Posterior vena cava (tissue), 2 donors: ENCODE results near the gene TRPM7. TPM values are rescaled to one million over a fixed set of nuclear protein-coding genes. Genes with fewer than 3 reads are reported as not detected.
"Not testable (repeated sequence)": the region's sequence is repeated elsewhere in the genome, so short reads cannot be mapped to it uniquely, and the experiment has no call there.

Experiments
- DNase-seq: peaks from one replicate; pipeline ENCODE4 v3.0.0-alpha.2; 2020; ENCODE audit warnings: low spot score
- intact Hi-C, 2 donors: fragments of 100-400 bp; cut with DNase I; formaldehyde crosslinking; loops; one replicate each; pipeline versions ENCODE4 v1.14.1 to v1.14.2; 2022 to 2023
- total RNA-seq, 2 donors: library from RNA; stranded (reverse); fragmentation: NEBNext Ultra II Directional; extraction: Animal tissue kit (Norgen Biotek cat#: 25700); gene quantifications; one replicate each; pipeline ENCODE4 v1.2.1, GENCODE V29; 2021
- donor health status: DM: yes; HTN: yes; CAD: no.
- donor health status: DM: yes; HTN: yes; CAD: no.

The TRPM7 gene
- total RNA-seq, 2 donors from 2014 or later: 37.1 to 47.8 TPM

GRCh38 chr15:50670115-50670514 is 16.5 kb downstream of the TRPM7 start:
- no peak for DNase-seq
- intact Hi-C loops: loop anchor here in 1 of 2 donors (10.0 kb wide), 1 partner anchor 235 kb away; the partner anchor contains the start of gene AP4E1

- intact Hi-C loops: loop anchor here in 1 of 2 donors (10.0 kb wide), 1 partner anchor 235 kb away; the partner anchor contains the start of gene AP4E1
- DNase-seq: no peak
Measured at GRCh38 chr15:50669611-50670010, 17.0 kb downstream of the TRPM7 start.

- intact Hi-C loops: no loop called here
- DNase-seq: no peak
Measured at GRCh38 chr15:50665938-50666337, 20.7 kb downstream of the TRPM7 start.

- intact Hi-C loops: no loop called here
- no peak for DNase-seq
Measured at GRCh38 chr15:50655555-50655954, 31.0 kb downstream of the TRPM7 start.

DNA sequence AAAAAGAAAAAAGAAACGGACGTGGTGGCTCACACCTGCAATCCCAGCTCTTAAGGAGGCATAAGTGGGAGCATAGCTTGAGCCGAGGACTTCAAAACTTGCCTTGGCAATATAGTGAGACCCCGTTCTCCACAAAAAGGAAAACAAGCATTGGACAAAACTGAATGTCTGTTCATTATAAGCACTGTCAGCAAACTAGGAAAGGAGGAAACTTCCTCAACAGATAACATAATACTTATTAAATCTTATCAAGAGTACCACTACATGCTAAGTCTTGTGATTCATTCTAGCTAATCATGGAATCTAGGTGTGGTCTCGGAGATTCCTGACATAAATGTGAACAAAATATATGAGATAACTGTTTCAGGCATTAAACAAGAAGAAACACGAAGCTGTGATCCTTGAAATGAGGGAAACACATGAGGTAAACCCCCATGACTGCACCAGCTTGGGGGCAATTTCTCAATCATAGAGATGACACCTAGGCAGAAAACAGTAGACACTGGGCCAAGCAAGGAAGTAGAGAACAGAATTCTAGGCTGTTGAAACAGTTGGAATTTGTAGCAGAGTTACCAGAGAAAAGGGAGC is 33.3 kb downstream of the TRPM7 start:
- intact Hi-C loops: no loop called here
- no peak for DNase-seq

GRCh38 chr15:50652671-50653070 is 33.9 kb downstream of the TRPM7 start:
- intact Hi-C loops: no loop called here
- no peak for DNase-seq

DNA sequence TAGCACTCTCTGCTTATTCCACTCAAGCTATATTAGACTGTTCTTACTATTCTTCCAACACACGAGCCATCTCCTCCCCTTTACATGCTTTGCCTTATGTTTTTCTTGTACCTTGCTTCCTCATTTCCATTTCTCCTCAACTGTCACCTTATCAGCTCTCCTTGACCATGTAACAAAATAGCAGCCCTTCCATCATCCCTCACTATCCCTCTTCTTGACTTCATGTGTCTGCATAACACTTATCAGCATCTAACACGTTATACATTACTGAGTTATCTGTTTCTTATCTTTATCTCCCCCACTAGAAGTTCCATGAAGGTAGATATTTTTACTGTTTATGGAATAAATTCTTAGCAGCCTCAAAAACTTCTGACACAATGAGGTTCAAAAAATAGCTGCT is 45.3 kb downstream of the TRPM7 start:
- no peak for DNase-seq
- intact Hi-C loops: no loop called here

DNA sequence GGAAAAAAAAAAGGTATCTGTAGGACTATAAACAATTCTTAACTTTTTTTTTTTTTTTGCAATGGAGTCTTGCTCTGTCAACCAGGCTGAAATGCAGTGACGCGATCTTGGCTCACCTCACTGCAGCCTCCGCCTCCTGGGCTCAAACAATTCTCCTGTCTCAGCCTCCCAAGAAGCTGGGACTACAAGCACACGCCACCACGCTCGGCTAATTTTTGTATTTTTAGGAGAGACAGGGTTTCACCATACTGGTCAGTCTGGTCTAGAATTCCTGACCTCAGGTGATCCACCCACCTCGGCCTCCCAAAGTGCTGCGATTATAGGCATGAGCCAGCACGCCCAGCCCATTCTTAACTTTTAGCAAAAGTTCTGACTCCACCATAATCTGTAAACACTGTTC is 50.5 kb downstream of the TRPM7 start:
- intact Hi-C loops: no loop called here

GRCh38 chr15:50633653-50634052 is 52.9 kb downstream of the TRPM7 start:
- DNase-seq: no peak
- intact Hi-C loops: no loop called here

More for the DNA sequence above, 50.5 kb downstream of the TRPM7 start:
- no peak for DNase-seq

DNA sequence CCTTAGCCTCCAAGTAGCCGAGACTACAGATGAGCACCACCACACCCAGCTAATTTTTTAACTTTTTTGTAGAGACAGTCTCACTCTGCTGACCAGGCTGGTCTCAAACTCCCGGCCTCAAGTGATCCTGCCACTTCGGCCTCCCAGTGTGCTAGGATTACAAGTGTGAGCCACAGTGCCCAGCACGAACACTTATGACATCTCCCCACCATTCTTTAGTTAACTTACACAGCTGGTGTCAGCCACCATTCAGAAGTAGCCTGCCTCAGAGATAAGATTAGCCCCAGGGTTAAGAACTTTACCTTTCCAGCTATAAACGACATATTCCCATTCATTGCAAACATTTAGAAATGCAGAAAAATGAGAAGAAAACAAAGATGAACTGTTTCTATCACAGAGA is 58.2 kb downstream of the TRPM7 start:
- no peak for DNase-seq
- intact Hi-C loops: no loop called here

- intact Hi-C loops: no loop called here
- no peak for DNase-seq
Measured at GRCh38 chr15:50627351-50628055, 59.1 kb downstream of the TRPM7 start.

- intact Hi-C loops: loop anchor here in 1 of 2 donors (5.0 kb wide), 1 partner anchor 277 kb away; no protein-coding TSS in a partner anchor
- DNase-seq: no peak
Measured at GRCh38 chr15:50624616-50625168, 61.9 kb downstream of the TRPM7 start.

- intact Hi-C loops: loop anchor here in 1 of 2 donors (5.0 kb wide), 1 partner anchor 275 kb away; no protein-coding TSS in a partner anchor
- DNase-seq: not testable (repeated sequence)
Measured at GRCh38 chr15:50622361-50622943, 64.1 kb downstream of the TRPM7 start.

DNA sequence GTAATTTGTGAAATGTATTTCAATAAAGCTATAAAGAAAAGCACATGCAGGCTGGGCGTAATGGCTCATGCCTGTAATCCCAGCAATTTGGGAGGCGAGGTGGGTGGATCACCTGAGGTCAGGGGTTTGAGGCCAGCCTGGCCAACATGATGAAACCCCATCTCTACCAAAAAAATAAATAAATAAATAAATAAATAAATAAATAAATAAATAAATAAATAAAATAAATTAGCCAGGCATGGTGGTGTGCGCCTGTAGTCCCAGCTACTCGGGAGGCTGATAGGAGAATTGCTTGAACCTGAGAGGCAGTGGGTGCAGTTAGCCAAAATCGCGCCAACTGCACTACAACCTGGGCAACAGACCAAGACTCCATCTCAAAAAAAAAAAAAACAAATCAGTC is 69.6 kb downstream of the TRPM7 start:
- DNase-seq, intact Hi-C loops: not testable (repeated sequence)

GRCh38 chr15:50616554-50616953 is 70.0 kb downstream of the TRPM7 start:
- DNase-seq, intact Hi-C loops: not testable (repeated sequence)

- no peak for DNase-seq
- intact Hi-C loops: no loop called here
Measured at GRCh38 chr15:50613600-50613999, 73.0 kb downstream of the TRPM7 start.

DNA sequence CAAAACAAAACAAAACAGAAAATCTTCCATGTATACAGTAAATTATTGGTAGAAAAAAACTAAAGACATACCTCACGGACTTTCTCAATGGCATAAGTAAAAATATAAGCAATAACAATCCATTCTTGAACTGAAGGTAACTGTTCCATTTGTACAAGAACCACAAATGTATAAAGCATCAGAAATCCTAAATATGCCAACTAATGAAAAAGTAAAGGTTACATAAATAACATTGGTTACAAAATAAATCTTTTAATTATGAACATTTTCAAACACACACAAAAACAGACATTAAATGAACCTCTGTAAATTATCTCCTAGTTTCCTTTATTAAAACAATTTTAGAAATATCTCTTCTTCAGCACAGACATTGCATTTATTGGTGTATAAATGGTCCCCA is 79.5 kb downstream of the TRPM7 start:
- intact Hi-C loops: no loop called here
- no peak for DNase-seq

DNA sequence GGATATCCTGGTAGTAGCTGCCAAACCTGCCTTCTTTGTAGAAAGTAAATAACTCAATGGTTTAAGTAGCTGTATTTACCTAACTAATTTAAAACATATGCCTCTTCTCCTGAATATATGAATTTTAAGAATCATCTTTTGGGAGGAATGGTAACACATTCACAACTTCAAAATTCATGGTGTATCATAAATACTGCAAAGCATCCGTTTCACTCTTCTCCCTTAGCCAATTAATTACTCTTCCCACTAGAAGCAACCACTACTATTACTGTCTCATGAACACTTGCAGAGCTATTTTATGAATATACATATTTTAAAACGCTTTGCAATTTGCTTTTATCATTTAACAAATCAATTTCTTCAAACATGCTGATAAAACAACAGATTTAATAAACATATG is 81.1 kb downstream of the TRPM7 start:
- intact Hi-C loops: no loop called here
- DNase-seq: no peak

GRCh38 chr15:50602028-50602427 is 84.6 kb downstream of the TRPM7 start:
- intact Hi-C loops, DNase-seq: not testable (repeated sequence)

DNA sequence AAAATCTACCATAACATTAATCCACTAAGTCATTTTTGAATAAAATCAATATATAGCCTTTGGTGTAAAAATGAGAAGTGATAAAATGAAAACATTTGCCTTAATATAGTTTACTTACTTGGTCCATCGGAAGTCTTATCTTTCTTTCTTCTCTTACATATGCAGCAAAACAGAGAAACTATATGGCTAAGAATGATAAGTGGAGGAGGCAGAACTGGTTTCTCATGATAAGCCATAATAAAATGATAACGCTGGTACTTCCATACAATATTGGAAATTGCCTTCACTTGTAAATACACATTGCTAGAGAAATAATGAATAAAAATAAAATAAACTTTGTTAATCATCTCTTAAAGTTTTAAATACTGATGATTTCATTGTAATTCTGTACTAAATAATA is 92.3 kb downstream of the TRPM7 start:
- intact Hi-C loops: no loop called here

More for the DNA sequence above, 92.3 kb downstream of the TRPM7 start:
- DNase-seq: no peak
